Loucy (cell line): ENCODE results near the gene KBTBD8.

ENCODE experiments used
- EZH2phosphoT487 ChIP-seq: fragments of 200-600 bp; IDR thresholded peaks from 2 replicates; pipeline ENCODE4 v1.6.1; 2018; ENCODE audit warnings: antibody characterized with exemption, mild to moderate bottlenecking, moderate library complexity, borderline replicate concordance
- TF ChIP-seq, protein P1 (sequence below): fragments of 200-600 bp; sonication (generic); conservative IDR thresholded peaks from 2 replicates; pipeline ENCODE4 v1.5.1; 2014; ENCODE audit warnings: mild to moderate bottlenecking, antibody characterized with exemption, low read length

DNA sequence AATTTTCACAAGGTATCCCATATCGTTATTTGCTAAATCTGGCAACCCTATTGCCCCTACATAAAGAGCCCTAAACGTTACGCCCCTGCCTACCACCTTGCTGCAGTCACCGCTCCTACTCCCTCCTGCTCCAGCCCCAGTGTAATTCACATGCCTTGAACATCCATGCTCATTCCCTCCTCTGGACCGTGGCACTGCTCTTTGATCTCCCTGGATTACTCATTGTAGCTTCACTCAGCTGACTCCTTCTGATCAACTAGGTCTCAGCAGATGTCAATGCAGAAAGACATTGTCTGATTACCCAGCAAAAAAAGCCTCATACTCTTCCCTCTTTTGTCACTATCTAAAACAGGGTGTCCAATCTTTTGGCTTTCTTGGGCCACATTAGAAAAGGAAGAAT is 40.7 kb upstream of the KBTBD8 start:
- TF ChIP-seq, protein P1, sequence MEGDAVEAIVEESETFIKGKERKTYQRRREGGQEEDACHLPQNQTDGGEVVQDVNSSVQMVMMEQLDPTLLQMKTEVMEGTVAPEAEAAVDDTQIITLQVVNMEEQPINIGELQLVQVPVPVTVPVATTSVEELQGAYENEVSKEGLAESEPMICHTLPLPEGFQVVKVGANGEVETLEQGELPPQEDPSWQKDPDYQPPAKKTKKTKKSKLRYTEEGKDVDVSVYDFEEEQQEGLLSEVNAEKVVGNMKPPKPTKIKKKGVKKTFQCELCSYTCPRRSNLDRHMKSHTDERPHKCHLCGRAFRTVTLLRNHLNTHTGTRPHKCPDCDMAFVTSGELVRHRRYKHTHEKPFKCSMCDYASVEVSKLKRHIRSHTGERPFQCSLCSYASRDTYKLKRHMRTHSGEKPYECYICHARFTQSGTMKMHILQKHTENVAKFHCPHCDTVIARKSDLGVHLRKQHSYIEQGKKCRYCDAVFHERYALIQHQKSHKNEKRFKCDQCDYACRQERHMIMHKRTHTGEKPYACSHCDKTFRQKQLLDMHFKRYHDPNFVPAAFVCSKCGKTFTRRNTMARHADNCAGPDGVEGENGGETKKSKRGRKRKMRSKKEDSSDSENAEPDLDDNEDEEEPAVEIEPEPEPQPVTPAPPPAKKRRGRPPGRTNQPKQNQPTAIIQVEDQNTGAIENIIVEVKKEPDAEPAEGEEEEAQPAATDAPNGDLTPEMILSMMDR: no peak
- TF ChIP-seq EZH2phosphoT487: no peak
